Erythroblast (primary cell): ENCODE data around the gene CDK2.
"Not testable (repeated sequence)": the region's sequence is repeated elsewhere in the genome, so short reads cannot be mapped to it uniquely, and the experiment has no call there.

ENCODE experiments used
- DNase-seq, 2 experiments: peaks; one replicate each; lab custom pipeline; 2025; lab: John Stamatoyannopoulos, UW
- GATA1 ChIP-seq: IDR thresholded peaks from 2 replicates; pipeline ENCODE4 v1.6.1; 2011; ENCODE audit warnings: low read depth, mild to moderate bottlenecking, control low read depth, low read length, moderate library complexity
- POLR2A ChIP-seq: IDR thresholded peaks from 2 replicates; pipeline ENCODE4 v1.6.1; 2011; ENCODE audit warnings: mild to moderate bottlenecking, low read length

The CDK2 gene

DNA sequence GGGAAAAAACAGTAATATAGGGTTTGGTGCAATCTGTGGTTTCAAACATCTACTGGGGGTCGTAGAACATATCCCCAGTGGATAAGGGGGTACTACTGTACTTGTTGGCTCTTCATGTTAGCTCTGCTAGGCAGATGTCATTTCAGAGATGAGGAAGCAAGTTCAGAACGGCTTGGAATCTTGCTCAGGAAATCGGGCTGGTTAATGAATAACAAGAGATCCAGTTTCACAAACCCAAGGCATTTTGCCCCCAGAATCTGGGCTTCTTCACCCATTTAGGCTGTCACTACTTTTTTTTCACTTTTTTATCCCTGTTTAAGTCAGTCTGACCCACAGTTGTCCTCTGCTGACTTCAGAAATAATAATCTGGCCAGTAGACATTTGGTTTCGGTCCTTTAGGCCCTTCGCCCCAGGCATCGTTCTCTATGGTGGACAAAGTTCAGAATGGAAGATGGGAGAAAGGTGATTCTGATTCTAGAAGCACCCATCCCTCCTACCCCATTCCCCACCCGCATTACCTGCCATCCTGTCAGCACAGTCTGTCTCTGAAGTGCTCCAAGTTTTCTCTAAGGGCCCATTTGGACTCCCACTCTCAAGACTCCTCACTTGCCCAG, 35.0 kb downstream of the CDK2 start:
- no peak for TF ChIP-seq POLR2A
- TF ChIP-seq GATA1: no peak
- no peak for DNase-seq

DNA sequence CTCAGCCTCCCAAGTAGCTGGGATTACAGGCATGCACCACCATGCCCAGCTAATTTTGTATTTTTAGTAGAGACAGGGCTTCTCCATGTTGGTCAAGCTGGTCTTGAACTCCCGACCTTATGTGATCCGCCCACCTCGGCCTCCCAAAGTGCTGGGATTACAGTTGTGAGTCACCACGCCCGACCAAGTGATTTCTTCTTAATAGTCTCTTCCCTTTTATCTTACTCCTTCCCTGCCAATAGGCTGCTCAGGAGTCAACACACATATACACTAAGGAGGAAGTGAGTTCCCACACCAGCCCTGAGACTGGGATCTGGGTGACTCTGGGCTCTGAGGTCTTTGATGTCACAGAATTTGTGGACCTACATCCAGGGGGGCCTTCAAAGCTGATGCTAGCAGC, 36.7 kb downstream of the CDK2 start:
- not testable (repeated sequence) for DNase-seq

DNA sequence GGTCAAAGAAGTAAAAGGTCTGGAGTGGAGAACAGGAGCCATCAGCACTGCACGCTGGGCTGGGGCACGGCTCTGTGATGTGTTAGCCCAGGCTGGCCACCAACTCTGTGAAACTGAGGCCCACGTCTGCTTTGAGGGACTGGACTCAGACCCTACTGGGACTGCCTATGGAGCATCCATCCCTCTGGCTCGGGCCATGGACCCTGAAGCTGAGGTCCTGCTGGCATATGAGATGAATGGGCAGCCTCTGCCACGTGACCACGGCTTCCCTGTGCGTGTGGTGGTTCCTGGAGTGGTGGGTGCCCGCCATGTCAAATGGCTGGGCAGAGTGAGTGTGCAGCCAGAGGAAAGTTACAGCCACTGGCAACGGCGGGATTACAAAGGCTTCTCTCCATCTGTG, 37.6 kb downstream of the CDK2 start:
- TF ChIP-seq GATA1 (no peak), POLR2A (no peak)
- no peak for DNase-seq

DNA sequence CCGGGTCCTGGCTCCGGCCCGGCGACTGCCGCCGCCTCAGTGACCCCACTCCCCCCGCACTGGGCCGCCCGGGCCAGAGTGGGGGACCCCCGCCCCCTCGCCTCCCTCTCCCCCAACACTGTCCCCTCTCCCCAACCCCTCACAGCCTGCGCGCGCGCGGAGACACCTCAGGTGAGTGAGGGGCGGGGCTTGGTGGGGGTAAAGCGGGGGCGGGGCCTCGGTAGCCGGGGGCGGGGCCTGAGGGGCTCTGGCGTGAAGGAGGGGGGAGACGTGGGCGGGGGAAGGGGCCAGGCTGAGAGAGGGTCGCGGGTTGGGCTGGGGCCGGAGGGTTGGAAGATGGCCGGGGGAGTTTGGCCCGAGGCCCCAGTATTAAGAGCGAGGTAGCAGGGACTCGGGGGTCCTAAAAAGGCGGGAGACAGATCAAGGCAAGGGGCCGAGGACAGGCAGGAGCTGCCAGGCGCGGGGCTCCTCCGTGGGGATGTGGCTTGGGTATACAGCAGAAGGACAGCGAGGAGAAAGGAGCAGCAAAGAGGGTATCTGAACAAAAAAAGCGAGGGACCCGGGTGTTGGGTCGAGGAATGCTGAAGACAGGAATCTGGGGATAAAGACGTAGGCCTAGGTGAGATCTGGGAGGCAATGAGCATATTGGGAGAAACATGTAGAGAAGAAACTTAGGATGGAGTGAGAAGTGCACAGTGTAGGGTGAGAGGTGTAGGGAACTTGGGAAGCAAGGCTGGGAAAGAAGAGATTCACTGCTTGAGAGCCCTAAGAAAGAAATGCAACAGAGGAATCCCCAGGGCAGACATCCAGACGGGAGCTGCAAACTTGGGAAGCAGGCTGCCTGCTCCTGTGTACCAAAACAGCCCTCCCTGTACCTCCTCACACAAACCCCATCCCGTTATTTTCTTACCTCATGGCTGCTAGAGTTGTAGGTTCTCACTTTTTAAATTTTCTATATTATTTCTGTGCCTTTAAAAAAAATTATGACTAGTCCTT, 41.2 kb downstream of the CDK2 start:
- DNase-seq: peak; percentile 64 to 70
- TF ChIP-seq POLR2A: no peak
- TF ChIP-seq GATA1: no peak

DNA sequence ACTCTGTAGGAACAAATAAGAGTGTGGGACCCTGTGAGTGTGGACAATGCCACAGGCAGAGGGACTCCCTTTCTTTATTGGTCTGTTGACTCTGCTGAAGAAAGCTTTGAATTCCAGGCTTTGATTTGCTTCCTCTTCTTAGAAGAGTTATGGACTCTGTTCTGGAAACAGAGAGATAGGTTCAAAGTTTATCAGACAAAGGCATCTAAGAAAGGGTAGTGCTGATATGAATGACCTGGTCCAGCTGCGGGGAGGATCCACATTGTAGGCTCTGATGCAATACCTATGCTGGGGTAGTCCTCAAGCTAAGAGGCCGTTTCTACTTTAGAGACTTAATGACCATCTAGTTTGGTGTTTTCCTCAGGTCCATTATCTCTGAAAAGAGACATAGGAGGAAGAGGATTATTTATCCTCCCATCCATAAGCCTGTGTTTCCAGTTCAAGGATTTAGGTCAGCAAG, 43.5 kb downstream of the CDK2 start:
- peak; percentile 24 to 41 for DNase-seq
- TF ChIP-seq POLR2A: no peak
- no peak for TF ChIP-seq GATA1

DNA sequence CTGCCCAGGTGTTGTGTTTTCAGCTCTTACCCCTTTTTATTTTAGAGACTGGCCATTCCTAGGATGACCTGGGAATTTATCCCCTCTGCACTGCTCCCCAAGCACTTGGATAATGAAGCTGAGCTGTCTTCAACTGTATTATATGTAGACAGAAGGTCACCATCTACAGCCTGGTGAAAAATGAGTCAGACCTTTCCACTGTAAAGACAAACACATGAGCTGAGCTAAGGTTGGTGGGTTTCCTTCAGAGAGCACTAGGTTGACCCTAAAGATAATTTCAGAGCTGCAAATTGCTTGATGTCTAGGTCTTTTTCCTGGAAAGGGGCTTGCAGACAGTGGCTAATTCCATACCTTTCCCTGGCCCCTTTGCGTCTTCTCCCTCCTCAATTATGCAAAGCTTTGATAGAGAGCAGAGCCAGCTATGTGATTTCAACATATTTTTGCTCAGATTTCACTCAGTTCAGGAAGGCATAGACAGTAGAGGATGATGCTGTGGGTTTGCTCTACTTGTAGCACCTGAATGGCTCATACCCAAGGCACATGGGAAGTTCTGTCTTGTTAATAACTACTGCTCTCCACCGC, 45.0 kb downstream of the CDK2 start:
- TF ChIP-seq POLR2A (no peak), GATA1 (no peak)
- no peak for DNase-seq

DNA sequence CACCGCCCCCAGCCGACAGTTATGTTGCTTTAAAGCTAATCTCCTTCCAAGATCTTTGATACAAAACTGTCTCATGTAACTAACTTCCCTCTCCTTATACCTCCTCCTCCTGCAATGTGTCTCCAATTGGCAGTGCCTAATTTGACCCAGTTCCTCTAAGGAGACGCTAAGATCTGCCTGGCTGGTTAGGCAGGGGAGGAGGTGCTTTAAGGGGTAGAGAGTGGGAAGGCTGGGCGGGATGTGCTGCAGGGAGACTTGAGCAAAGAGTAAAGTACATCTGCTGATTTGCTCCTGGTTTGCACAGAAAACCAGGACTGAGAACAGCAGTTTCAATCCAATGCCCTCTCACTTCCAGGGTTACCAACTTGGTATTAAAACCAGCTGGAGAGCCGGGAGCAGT, 46.9 kb downstream of the CDK2 start:
- no peak for TF ChIP-seq POLR2A
- no peak for TF ChIP-seq GATA1
- no peak for DNase-seq

DNA sequence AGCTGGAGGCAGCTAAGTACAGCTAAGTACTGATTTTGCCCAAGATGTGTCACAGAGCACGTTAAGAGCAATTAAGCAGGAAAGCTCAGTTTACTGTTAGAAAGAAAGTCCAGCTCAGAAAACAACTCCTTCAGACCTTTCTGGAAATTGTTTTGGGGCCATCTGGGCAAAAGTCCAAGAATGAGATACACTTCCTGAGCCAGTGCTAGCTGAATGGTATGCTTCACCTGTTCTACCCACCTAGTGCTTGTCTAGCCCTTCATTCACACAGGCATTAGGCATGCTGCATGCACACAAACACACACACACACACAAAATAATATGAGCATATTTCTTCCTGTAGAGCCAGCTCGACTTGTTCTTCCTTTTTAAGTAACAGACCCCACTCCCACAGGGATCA, 47.6 kb downstream of the CDK2 start:
- TF ChIP-seq GATA1: no peak
- no peak for TF ChIP-seq POLR2A
- DNase-seq: no peak

DNA sequence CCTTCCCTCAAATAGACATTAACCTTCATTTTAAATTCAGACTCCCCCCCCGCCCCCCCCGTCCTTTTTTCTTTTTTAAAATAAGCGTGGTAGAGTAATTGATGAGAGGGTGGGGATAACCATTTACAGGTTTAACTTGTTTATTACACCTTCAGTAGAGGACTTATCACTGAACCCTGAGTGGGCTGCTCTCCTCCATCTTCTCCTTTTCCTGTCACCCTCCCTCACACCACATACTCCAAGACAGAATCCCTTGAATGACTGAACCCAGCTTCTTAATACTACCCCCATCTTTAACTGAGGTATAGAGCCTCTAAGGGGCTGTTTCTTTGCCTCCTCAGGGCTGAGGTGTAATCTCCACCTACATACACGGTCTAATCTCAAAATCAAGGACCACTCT, 50.6 kb downstream of the CDK2 start:
- TF ChIP-seq POLR2A: no peak
- no peak for TF ChIP-seq GATA1
- DNase-seq: no peak

DNA sequence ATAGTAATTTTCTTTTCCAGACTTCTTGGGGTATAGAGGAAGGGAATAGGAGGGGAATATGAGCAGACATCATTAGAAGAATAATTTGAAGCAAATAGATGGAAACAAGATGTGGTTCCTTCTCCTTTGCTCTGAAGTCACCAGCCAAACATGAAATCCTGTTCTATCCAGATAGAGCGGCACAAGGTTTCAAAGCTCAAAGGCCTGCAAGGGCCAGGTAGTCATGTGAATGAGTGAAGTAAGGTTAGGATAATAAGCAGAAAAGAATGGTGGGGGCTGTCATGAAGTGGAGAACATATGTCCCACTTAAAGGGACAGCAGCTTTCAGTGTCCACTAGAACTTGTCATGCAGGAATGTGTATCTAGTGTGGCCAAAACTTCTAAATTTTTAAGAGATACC, 51.7 kb downstream of the CDK2 start:
- no peak for DNase-seq
- TF ChIP-seq POLR2A: no peak
- no peak for TF ChIP-seq GATA1

DNA sequence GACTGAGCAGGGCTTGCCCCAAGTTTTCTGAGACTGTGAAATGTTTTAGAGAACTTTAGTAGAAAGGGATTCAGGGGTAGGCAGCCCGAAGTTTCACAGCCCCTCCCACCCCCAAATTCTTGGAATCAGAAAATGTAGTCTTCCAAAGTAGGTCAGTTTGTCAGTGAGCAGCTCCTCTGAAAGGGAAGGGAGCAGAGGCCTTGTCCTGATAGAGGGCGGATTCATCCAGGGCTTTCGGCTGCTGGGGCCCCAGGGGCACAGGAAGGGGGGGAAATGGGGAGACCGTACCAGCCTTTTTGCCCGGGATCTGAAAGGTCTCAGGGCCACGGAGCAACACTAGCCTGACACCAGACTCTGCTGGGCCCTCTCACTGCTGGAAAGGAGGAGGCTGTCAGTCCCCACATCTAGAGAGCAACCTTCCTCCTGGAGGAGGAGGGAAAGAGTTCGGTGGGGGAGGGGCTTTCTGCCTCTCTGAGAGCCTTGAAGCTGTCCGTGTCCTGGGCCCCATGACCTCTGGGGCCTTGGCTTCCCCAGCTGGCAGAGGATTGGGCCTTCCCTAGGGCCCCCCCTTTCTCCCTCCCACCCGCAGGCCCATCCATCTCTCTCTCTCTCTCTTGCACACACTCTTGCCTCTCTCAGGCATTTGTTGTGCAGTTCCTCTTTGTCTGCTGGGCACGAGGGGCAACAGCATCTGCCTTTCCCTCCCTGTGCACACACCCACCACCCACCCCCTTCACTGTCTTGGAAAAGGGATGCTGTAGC, 54.0 kb downstream of the CDK2 start, which contains the start of gene IKZF4:
IKZF4 (plus strand) TSS at position 621 of the 762 bp plus-strand sequence. CDS start 451 bp downstream, outside the sequence.
- DNase-seq: peak; percentile 64 to 81
- TF ChIP-seq POLR2A (peak; percentile 42), GATA1 (no peak)

DNA sequence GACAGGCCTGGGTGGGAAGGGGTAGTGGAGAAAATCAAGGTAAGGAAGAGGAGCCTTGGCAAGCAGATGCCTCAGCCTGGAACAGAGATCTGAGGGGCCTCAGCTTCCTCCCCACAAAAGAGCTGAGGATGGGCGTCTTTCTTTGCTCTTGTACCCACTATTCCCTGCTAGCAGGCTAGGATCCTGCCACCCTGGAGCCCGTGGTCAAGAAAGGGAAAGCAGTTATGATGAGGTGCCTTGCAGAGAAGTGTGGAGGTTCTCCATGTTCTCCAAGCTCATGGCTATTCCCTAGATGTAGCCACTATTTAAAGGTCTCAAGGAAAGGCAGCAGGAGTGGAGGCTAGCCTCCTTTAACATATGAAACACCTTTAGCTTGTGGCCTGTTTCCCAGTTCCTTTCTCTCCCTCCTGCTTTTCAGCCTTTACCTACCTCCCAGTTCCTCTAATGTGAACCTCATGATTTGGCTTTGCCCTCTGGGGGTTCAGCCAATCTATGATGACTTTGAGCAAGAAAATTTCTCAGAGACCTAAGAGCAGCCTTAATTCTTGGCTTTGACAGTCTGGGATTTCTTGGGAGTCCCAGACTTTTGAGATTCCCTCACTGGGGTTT, 55.4 kb downstream of the CDK2 start:
- DNase-seq: no peak
- TF ChIP-seq POLR2A: no peak
- no peak for TF ChIP-seq GATA1
